Esophagus squamous epithelium (tissue), 5 donors: ENCODE data around the gene BRAF. TPM values are rescaled to one million over a fixed set of nuclear protein-coding genes. Genes with fewer than 3 reads are reported as not detected.

Experiments used
- DNase-seq: peaks from one replicate; lab custom pipeline; 2025; lab: John Stamatoyannopoulos, UW
- H3K27ac ChIP-seq, 4 donors: fragments of 200-600 bp; sonication (generic); one replicate each; pipeline ENCODE4 v1.5.1; 2016 to 2019; ENCODE audit warnings: mild to moderate bottlenecking in 1 of 4
- H3K27me3 ChIP-seq, 4 donors: fragments of 200-600 bp; sonication (generic); 1 replicate in 3 of 4; 2 replicates in 1 of 4; pipeline versions ENCODE4 v1.5.1 to v1.6.0; 2017 to 2021; ENCODE audit warnings: antibody characterized with exemption in 1 of 4
- H3K36me3 ChIP-seq, 3 donors: fragments of 200-600 bp; sonication (generic); one replicate each; pipeline ENCODE4 v1.5.1; 2016 to 2019
- H3K4me1 ChIP-seq, 3 donors: fragments of 200-600 bp; sonication (generic); one replicate each; pipeline ENCODE4 v1.5.1; 2017 to 2019
- H3K4me3 ChIP-seq, 4 donors: fragments of 200-600 bp; sonication (generic); 1 replicate in 3 of 4; 2 replicates in 1 of 4; pipeline ENCODE4 v1.5.1; 2016 to 2019; ENCODE audit warnings: mild to moderate bottlenecking in 2 of 4, moderate library complexity in 1 of 4
- H3K9me3 ChIP-seq, 3 donors: fragments of 200-600 bp; sonication (generic); one replicate each; pipeline ENCODE4 v1.5.1; 2016 to 2019
- POLR2A ChIP-seq, 4 donors: fragments of 450-650 bp; IDR thresholded peaks; one replicate each; pipeline ENCODE4 v1.6.1; 2017; ENCODE audit warnings: antibody characterized with exemption in 4 of 4, mild to moderate bottlenecking in 4 of 4, moderate library complexity in 3 of 4
- WGBS, 2 donors: methylation state at CpG; one replicate each; pipeline ENCODE4 v1.1.5; 2018; 5-methylcytosine and 5-hydroxymethylcytosine counted together
- intact Hi-C: fragments of 100-400 bp; cut with DNase I; formaldehyde crosslinking; loops from one replicate; pipeline ENCODE4 v1.15.0; 2022
- total RNA-seq, 4 donors: library from RNA; depleted of rRNA; stranded (reverse); fragments of >200 nt; gene quantifications; one replicate each; pipeline ENCODE4 v1.1.0, GENCODE V29; 2016
- TF ChIP-seq, protein P1 (sequence below), 6 experiments: fragments of 450-650 bp in 4 of 6; fragments of 200-600 bp in 2 of 6; sonication (generic) in 2 of 6; IDR thresholded peaks; one replicate each; pipeline ENCODE4 v1.5.1; 2016 to 2019; ENCODE audit warnings: antibody characterized with exemption in 6 of 6, mild to moderate bottlenecking in 4 of 6, moderate library complexity in 4 of 6
- donor health status: DM: yes; HTN: yes; CAD: no.

Gene BRAF
- total RNA-seq, 4 donors from 2014 or later, result 10.0 to 40.6 (median 20.6) TPM

DNA sequence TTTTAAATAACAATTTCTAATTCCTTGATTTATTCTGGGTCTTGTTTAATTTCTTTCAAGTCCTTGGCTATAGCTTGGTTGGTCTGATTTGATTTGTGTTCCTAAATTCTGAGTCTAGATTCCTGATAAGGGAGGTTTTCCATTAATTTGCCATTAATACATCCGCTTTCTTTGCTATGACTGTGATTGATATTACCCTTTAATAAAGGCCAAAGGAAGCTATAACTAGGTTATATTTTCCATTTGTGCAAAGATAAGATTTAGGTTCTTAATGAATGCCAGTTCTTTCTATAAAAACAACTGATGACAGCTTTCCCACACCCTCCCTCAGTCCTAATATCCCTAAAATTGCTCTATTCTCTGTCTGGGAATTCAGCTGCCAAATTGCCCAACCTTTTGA lies 200.0 kb downstream of the BRAF start:
- DNase-seq, result no peak
- H3K4me3 ChIP-seq, result no peak overlapping the region
- intact Hi-C loops, result no loop called here
- TF ChIP-seq POLR2A (IDR thresholded peaks at IDR 0.05), result no peak
- TF ChIP-seq, protein P1, sequence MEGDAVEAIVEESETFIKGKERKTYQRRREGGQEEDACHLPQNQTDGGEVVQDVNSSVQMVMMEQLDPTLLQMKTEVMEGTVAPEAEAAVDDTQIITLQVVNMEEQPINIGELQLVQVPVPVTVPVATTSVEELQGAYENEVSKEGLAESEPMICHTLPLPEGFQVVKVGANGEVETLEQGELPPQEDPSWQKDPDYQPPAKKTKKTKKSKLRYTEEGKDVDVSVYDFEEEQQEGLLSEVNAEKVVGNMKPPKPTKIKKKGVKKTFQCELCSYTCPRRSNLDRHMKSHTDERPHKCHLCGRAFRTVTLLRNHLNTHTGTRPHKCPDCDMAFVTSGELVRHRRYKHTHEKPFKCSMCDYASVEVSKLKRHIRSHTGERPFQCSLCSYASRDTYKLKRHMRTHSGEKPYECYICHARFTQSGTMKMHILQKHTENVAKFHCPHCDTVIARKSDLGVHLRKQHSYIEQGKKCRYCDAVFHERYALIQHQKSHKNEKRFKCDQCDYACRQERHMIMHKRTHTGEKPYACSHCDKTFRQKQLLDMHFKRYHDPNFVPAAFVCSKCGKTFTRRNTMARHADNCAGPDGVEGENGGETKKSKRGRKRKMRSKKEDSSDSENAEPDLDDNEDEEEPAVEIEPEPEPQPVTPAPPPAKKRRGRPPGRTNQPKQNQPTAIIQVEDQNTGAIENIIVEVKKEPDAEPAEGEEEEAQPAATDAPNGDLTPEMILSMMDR (IDR thresholded peaks at IDR 0.05), result no peak
- no peaks in the 10 kb centered on the region for H3K9me3 ChIP-seq
- H3K36me3 ChIP-seq, result peaks cover 0 to 18% (median 0%) of the 10 kb centered on the region in 3 donors
- WGBS, 2 donors, result 95 to 100% methylated on average over 1 of the region's 1 CpG
- no peak overlapping the region for H3K27ac ChIP-seq
- no peaks in the 10 kb centered on the region for H3K27me3 ChIP-seq
- H3K4me1 ChIP-seq, result no peaks in the 10 kb centered on the region

GRCh38 chr7:140723574-140723973 lies 201.2 kb downstream of the BRAF start:
- Histone ChIP-seq H3K27me3 (no peaks in the 10 kb centered on the region), H3K4me1 (no peaks in the 10 kb centered on the region), H3K27ac (no peak overlapping the region), H3K36me3 (peaks cover 0 to 11% (median 0%) of the 10 kb centered on the region in 3 donors), H3K9me3 (no peaks in the 10 kb centered on the region), H3K4me3 (no peak overlapping the region)
- intact Hi-C loops, result no loop called here
- no peak for DNase-seq
- 86% methylated on average over 3 of the region's 3 CpGs for WGBS, 2 donors
- TF ChIP-seq POLR2A (IDR thresholded peaks at IDR 0.05), result no peak
- TF ChIP-seq, protein P1 (IDR thresholded peaks at IDR 0.05), result no peak

GRCh38 chr7:140723006-140723405 lies 201.7 kb downstream of the BRAF start:
- no peak for TF ChIP-seq POLR2A (IDR thresholded peaks at IDR 0.05)
- TF ChIP-seq, protein P1 (IDR thresholded peaks at IDR 0.05), result no peak
- no peaks in the 10 kb centered on the region for H3K27me3 ChIP-seq
- intact Hi-C loops, result no loop called here
- no peak overlapping the region for H3K4me3 ChIP-seq
- H3K4me1 ChIP-seq, result no peaks in the 10 kb centered on the region
- H3K9me3 ChIP-seq, result no peaks in the 10 kb centered on the region
- 77 to 78% methylated on average over 6 of the region's 6 CpGs for WGBS, 2 donors
- peaks cover 0 to 11% (median 0%) of the 10 kb centered on the region in 3 donors for H3K36me3 ChIP-seq
- DNase-seq, result no peak
- no peak overlapping the region for H3K27ac ChIP-seq

GRCh38 chr7:140722254-140722653 lies 202.5 kb downstream of the BRAF start:
- H3K27ac ChIP-seq, result no peak overlapping the region
- TF ChIP-seq POLR2A (IDR thresholded peaks at IDR 0.05), result no peak
- intact Hi-C loops, result no loop called here
- WGBS, 2 donors, result 92% methylated on average over 1 of the region's 1 CpG; no CpG with 5 or more reads in 1 of the 2 donors
- H3K27me3 ChIP-seq, result no peaks in the 10 kb centered on the region
- H3K9me3 ChIP-seq, result no peaks in the 10 kb centered on the region
- no peak for DNase-seq
- no peak overlapping the region for H3K4me3 ChIP-seq
- H3K36me3 ChIP-seq, result peaks cover 0 to 11% (median 0%) of the 10 kb centered on the region in 3 donors
- no peaks in the 10 kb centered on the region for H3K4me1 ChIP-seq

GRCh38 chr7:140719721-140720120 lies 205.0 kb downstream of the BRAF start:
- Histone ChIP-seq H3K27ac (no peak overlapping the region), H3K4me1 (no peaks in the 10 kb centered on the region), H3K9me3 (no peaks in the 10 kb centered on the region), H3K27me3 (no peaks in the 10 kb centered on the region), H3K36me3 (no peaks in the 10 kb centered on the region), H3K4me3 (no peak overlapping the region)
- TF ChIP-seq POLR2A (IDR thresholded peaks at IDR 0.05), result no peak
- TF ChIP-seq, protein P1 (IDR thresholded peaks at IDR 0.05), result no peak
- 41 to 53% methylated on average over 5 of the region's 5 CpGs for WGBS, 2 donors
- intact Hi-C loops, result no loop called here
- DNase-seq, result no peak
